Measurements from ENCODE around the gene MTOR.
A peak's percentile ranks its signal among the peaks of the same experiment; 100 is the strongest.

Gene MTOR

GRCh38 chr1:11142618-11143391 is 119.5 kb downstream of the MTOR start:
- Histone ChIP-seq H3K4me3 (no peak overlapping the region), H3K27ac (peak overlapping the region in 1 of 2 donors; percentile 72)
- DNase-seq (ENCODE audit: low spot score): no peak
- TF ChIP-seq CTCF (IDR thresholded peaks at IDR 0.05): no peak

- no peak for TF ChIP-seq CTCF (IDR thresholded peaks at IDR 0.05)
- no peak for DNase-seq (ENCODE audit: low spot score)
- Histone ChIP-seq H3K4me3 (no peak overlapping the region), H3K27ac (no peak overlapping the region)
These were observed 123.4 kb downstream of the MTOR start for GRCh38 chr1:11138952-11139351.

GRCh38 chr1:11138029-11138428 is 124.3 kb downstream of the MTOR start:
- Histone ChIP-seq H3K4me3 (no peak overlapping the region), H3K27ac (no peak overlapping the region)
- no peak for DNase-seq (ENCODE audit: low spot score)
- no peak for TF ChIP-seq CTCF (IDR thresholded peaks at IDR 0.05)

- no peak overlapping the region for H3K27ac ChIP-seq
- no peak for TF ChIP-seq CTCF (IDR thresholded peaks at IDR 0.05)
- H3K4me3 ChIP-seq: no peak overlapping the region
- no peak for DNase-seq (ENCODE audit: low spot score)
These were observed 127.5 kb downstream of the MTOR start for GRCh38 chr1:11134898-11135266.

- no peak for TF ChIP-seq CTCF (IDR thresholded peaks at IDR 0.05)
- no peak for DNase-seq (ENCODE audit: low spot score)
- Histone ChIP-seq H3K4me3 (no peak overlapping the region), H3K27ac (no peak overlapping the region)
These were observed 128.0 kb downstream of the MTOR start for GRCh38 chr1:11134251-11134897.

- no peak for DNase-seq (ENCODE audit: low spot score)
- TF ChIP-seq CTCF (IDR thresholded peaks at IDR 0.05): no peak
- H3K4me3 ChIP-seq: no peak overlapping the region
- no peak overlapping the region for H3K27ac ChIP-seq
These were observed 129.6 kb downstream of the MTOR start for GRCh38 chr1:11132563-11133293.
